Bronchial epithelial cell (primary cell): ENCODE results near the gene NOL4L. TPM values are rescaled to one million over a fixed set of nuclear protein-coding genes. Genes with fewer than 3 reads are reported as not detected.

Experiments used
- DNase-seq: peaks from one replicate; pipeline ENCODE4 v3.0.0-alpha.2; 2010; ENCODE audit warnings: low read depth
- FAIRE-seq: peaks from 2 replicates; lab custom pipeline; 2011; peaks lifted over from hg19 to GRCh38; lab: Jason Lieb, UNC
- H3K27me3 ChIP-seq: 2 replicates; pipeline ENCODE4 v1.5.1; 2011; ENCODE audit warnings: low read length; ENCODE audit not compliant: control insufficient read depth, insufficient read depth
- H3K36me3 ChIP-seq: 2 replicates; pipeline ENCODE4 v1.5.1; 2011; ENCODE audit warnings: low read length; ENCODE audit not compliant: control insufficient read depth, insufficient read depth
- H3K4me3 ChIP-seq: 2 replicates; pipeline ENCODE4 v1.5.1; 2011; ENCODE audit warnings: mild to moderate bottlenecking, low read depth, low read length, control low read depth
- CTCF ChIP-seq: IDR thresholded peaks from 2 replicates; pipeline ENCODE4 v1.5.1; 2011; ENCODE audit warnings: mild to moderate bottlenecking, moderate library complexity, low read length, control low read depth, inconsistent platforms; ENCODE audit not compliant: insufficient read depth, severe bottlenecking
- total RNA-seq: library from RNA; depleted of rRNA; stranded (reverse); fragments of >200 nt; gene quantifications from 2 replicates; pipeline ENCODE4 v1.2.1, GENCODE V29; 2014

Gene NOL4L
- total RNA-seq, 1 donor from 2014 or later, result 1.8 TPM

GRCh38 chr20:32551693-32552092 lies 33.4 kb downstream of the NOL4L start:
- DNase-seq, result no peak
- FAIRE-seq, result no peak
- no peak overlapping the region for H3K4me3 ChIP-seq

DNA sequence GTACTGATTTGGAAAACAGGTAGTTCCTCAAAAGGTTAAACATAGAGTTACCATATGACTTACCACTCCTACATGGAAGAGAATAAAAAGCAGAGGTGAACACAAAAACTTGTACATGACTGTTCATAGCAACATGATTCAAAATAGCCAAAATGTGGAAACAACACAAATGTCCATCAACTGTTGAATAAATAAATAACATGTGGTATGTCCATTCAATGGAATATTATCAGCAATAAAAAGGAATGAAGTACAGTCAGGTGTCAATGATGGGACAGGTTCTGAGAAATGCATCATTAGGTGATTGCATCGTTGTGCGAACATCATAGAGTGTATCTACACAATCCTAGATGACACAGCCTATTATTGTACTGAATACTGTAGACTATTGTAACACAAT lies 35.3 kb downstream of the NOL4L start:
- FAIRE-seq (no peak), DNase-seq (no peak)
- Histone ChIP-seq H3K27me3 (no peaks in the 10 kb centered on the region), H3K4me3 (no peak overlapping the region), H3K36me3 (no peaks in the 10 kb centered on the region)
- TF ChIP-seq CTCF, result no peak

More at GRCh38 chr20:32551693-32552092, 33.4 kb downstream of the NOL4L start:
- no peak for TF ChIP-seq CTCF
- Histone ChIP-seq H3K36me3 (no peaks in the 10 kb centered on the region), H3K27me3 (no peaks in the 10 kb centered on the region)

DNA sequence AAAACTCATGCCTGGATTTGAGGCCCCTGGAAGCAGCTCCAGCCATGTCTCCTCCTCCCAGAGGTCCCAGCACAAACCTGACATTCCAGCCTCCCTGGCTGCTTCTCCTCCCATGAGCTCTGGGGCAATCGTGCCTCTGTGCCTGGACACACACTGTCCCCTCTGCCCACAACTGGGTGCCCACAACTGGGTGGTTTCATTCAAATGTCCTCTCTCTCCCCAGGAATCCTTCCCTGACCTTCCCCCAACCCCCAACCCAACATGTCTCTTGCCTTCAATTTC lies 37.4 kb downstream of the NOL4L start:
- FAIRE-seq, result no peak
- Histone ChIP-seq H3K4me3 (no peak overlapping the region), H3K27me3 (peaks cover 4% of the 10 kb centered on the region), H3K36me3 (no peaks in the 10 kb centered on the region)
- TF ChIP-seq CTCF, result no peak
- DNase-seq, result no peak

DNA sequence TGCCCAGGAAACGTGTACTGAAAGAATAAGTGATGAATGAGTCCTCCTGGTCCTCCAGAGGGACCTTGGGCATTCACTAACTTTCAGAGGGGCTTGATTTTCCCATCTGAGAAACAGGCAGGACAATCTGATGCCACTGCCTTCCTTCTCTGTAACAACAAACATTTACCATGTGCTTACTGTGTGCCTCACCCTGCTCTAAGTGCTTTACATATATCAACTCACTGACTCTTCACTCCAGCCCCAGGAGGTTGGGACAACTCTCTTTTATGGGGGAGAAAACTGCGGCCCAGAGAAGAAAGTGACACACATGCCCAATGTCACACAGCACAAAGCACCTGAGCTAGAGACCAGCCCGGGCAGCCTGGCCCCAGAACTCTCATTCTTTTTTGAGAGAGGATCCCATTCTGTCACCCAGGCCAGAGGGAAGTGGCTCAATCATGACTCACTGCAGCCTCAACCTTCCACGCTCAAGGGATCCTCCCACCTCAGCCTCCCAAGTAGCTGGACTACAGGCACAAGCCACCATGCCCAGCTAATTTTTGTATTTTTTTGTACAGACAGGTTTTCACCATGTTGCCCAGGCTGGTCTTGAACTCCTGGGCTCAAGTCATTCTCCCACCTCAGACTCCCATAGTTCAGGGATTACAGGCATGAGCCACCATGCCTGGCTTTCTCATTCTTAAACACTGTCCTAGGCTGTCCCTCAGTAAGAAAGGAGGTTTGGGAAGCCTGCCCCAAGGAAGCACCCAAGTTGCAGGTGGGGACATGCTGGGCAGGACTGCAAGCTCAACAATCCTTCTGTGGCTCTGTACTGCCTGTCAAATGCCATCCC lies 38.0 kb downstream of the NOL4L start:
- DNase-seq, result no peak
- Histone ChIP-seq H3K27me3 (peaks cover 4% of the 10 kb centered on the region), H3K4me3 (no peak overlapping the region), H3K36me3 (no peaks in the 10 kb centered on the region)
- no peak for FAIRE-seq
- no peak for TF ChIP-seq CTCF

DNA sequence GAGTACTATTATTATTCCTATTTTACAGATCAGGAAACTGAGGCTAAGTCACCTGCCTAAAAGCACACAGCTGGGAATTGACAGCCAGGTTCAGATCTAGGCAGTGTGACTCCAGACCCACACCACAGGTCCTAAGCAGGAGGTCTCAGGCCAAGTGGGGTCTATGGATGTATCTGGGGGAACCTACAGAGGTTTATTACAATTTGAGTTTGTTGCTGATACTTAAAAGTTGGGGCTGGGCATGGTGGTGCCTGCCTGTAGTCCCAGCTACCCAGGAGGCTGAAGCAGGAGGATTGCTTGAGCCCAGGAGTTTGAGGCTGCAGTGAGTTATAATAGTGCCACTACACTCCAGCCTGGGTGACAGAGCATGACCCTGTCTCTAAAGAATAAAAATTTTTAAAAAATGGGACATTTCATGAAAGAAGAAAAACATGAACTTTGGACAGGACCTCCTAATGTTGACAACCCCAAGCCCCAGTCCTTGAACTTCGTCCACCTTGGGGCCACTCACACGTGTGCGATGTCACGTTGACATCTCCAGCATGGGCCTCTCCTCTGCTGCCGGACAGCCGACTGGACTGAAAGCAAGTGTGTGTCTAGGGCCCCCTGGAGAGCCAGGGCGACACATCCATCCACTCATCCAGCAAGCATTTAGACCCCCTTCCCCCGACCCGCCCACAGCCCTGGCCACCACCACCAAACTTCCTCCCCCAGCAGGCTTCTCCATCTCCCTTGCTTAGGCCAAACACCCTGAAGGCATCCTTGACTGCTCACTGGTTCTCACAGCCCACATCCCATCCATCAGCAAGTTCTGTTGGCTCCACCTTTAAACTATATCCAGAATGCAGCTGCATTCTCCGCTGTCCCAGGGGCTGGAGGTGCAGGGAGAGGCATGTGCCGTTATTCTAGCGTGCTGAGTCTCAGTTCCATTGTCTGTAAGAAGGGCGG lies 40.0 kb downstream of the NOL4L start:
- no peak for TF ChIP-seq CTCF
- H3K36me3 ChIP-seq, result no peaks in the 10 kb centered on the region
- no peak for DNase-seq
- no peak for FAIRE-seq
- H3K27me3 ChIP-seq, result peaks cover 6% of the 10 kb centered on the region
- no peak overlapping the region for H3K4me3 ChIP-seq
